NCI-H82 (cell line): Measurements from ENCODE around the gene PDE9A.

Experiments
- DNase-seq: peaks from one replicate; lab custom pipeline; 2025; lab: John Stamatoyannopoulos, UW

PDE9A gene

DNA sequence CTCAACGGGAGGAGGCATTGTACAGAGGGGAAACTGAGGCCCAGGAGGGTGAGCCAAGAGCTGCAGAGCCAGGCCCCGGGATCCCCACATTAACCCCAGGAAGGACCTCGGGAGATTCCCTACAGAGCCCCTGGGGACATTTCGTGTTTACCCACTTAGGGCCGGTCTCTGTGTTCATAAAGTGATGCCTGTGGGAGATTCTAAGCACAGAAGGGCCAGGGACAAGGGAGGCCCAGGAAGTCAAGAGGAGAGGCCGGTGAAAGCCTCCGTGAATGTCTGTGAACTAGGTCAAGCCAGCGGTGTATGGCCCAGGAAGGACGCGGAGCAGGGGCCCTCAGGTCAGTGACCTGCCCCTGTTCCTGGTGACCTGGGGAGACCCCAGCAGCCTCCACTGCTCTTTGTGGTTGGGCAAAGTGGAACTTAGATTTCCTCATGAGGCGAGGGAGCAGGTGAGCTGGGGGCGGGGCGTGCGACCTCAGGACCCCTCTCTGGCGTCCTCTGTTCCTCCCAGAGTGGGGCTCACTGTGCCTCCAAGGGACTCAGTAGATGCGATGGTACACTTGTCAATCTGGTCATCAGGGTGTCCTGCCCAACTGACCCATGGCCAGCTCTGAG lies 34.9 kb downstream of the PDE9A start:
- DNase-seq, result no peak

DNA sequence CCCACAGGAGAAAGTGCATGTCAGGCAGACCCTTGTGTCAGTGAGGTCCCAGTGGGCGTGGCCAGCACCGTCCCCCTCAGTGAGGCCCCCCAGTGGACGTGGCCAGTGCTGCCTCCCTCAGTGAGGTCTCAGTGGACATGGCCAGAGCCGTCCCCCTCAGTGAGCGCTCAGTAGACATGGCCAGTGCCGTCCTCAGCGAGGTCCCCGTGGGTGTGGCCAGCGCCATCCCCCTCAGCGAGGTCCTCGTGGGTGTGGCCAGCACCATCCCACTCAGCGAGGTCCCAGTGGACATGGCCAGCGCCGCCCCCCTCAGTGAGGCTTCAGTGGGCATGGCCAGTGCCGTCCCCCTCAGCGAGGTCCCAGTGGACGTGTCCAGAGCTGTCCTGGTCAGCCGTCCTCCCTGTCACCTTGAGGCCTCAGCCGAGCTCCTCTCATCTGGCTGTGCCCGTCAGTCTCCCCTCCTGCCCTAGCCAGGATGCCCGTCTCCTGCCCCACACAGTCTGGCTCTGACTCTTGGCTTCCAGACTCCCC lies 35.5 kb downstream of the PDE9A start:
- DNase-seq, result no peak

GRCh38 chr21:42690586-42690985 lies 37.2 kb downstream of the PDE9A start:
- no peak for DNase-seq

GRCh38 chr21:42691901-42692559 lies 38.6 kb downstream of the PDE9A start:
- no peak for DNase-seq

GRCh38 chr21:42692688-42693087 lies 39.3 kb downstream of the PDE9A start:
- DNase-seq, result no peak

DNA sequence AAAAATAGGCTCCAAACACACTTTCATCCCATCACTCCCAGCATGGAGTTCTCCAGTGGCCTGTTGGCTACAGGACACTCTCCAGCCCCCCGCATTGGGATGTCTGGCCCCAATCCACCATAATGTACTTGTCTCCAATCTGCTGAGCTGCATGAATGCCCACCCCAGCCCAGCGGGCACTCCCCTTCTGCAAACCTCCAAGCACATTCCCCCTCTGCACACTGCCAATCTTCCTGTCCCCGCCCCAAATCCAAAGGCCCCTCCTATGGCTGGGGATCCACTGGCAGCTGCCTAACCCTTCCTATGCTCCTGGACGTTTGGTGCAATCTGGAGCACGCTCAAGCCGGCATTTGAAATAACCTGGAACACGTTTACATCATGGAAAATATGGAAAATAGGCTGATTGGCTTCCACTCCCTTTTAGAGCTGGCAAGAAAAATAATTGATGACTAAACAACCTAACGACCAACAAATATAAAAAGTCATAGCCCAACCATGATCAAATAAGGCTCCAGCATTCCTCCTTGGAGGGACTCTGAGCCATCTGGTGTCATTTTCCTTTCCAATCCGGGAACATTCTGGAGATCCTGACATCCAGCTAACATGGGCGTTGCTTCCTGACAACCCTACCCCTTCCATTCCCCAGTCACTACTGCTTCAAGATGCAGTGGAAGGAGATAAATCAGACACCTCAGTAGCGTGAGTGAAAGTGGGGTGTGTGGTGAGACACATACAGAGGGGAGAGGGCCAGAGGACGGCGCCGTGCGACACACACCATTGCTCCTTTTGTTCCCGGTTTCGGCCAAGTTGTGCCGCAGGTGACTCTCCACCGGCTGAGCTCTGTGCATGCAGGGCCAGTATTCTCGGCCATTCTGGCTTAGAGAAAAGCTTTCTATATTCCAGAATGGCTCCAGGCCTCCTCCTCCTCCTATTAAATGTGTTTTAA lies 41.6 kb downstream of the PDE9A start:
- no peak for DNase-seq

GRCh38 chr21:42695697-42696380 lies 42.4 kb downstream of the PDE9A start:
- DNase-seq, result no peak

DNA sequence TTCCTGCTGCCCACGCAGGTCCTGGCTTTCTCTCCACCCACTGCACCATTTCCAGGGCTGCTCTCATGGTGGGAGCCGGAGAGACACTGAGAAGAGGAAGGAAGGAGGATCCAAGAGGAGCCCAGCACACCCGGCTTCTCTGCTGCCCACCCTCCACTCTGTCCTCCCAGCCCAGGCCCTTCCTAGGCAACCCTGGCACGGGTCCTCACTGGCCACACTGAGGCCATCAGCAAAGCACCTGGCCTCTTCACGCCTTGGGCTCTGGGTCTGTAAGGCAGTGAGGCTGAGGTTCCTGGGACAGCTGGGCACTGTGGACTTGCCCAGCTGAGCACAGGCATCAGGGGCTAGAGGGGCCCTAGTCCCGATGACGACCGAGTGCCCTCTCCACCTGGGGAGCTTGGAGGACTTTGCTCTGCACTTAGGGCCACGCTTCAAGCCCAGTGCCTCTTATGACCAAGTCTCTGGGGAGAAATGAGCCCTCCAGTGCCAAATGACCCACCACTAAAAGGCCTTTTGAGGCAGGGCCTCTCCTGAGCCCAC lies 43.1 kb downstream of the PDE9A start:
- no peak for DNase-seq

GRCh38 chr21:42698733-42699132 lies 45.3 kb downstream of the PDE9A start:
- no peak for DNase-seq

DNA sequence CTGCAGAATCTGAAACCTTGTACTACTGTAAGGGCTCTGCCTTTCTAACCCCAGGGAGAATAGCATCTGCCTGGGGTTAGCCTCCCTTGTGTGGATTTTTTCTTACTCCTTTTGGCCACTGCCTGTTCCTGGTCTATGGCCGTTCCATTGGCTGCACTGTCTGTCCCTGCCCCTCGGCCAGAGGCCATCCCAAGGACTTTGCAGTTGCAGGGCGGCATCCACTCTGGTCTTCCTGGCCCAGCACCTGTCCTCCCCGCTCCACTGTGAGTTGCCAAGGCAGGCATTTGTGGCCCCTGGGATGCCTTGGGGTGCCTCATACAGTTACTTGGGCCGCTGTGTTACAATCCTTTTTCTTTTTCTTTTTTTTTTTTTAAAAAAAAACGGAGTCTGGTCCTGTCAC lies 45.8 kb downstream of the PDE9A start:
- DNase-seq, result no peak

DNA sequence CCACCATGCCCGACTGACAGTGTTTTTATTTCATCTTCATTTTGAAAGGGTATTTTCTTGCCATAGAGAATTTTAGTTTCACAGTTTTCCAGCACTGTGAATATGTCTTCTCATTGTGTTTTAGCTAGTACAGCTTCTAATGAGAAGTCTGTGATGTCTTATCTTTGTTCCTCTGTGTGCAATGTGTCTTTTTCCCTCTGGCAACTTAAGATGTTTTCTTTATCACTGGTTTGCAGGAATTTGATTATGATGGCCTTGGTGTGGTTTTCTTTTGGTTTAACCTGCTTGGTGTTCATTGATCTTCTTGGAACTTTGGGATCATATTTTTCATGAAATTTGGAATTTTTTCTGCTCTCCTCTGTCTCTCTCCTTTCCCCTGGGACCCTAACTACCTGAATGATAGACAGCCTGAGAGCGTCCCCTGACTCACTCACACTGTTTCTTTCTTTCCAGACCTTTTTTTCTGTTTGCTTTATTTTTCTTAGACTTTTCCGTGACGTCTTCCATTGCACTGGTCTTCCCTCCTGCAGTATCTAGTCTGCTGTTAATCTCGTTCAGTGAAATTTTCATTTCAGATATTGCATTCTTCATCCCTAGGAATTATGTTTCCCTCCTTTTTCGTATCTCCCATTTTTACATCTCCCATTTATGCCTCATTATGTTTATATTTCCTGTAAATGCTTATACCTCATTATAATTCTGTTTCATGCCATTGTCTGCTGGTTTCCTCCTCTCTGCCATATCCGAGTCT lies 48.5 kb downstream of the PDE9A start:
- DNase-seq, result no peak

- no peak for DNase-seq
These were observed 49.3 kb downstream of the PDE9A start for GRCh38 chr21:42702720-42703119.

DNA sequence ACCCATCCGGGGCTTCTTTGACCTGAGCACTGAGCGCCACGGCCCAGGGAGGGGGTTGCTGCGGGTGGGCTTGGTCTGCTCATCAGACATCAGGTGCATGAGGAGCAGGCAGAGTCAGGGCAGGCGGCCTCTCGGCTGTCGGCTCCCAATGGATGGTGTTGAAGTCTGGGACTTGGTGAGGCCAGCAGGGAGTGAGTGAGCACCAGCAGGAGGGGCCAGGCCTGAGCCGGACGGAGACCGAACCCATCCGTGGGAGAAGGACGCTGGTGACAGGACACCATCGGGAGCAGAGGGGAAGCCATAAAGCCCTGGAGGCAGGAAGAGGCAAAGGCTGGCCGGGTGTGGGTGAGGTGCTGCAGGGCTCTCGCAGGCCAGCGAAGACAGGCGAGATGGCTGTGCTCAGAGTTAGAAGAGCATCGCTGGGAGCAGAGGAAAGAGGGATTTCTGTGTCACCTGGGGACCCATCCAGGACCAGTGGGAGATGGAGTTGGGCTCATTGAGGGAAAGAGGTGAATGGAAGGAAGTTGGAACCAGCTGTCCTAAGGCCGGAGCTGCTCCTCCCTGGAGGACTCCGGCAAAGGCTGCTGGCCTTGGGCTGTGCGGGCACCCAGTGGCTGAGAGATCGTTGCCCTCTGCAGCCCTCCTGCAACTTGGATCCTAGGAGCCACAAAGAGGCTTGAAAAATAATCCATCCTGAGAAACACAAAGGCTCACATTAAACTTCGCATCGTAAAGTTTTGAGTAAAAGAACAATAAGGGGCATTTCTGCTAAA lies 49.9 kb downstream of the PDE9A start:
- DNase-seq, result no peak

- no peak for DNase-seq
These were observed 50.5 kb downstream of the PDE9A start for GRCh38 chr21:42703965-42704364.

GRCh38 chr21:42704861-42705260 lies 51.4 kb downstream of the PDE9A start:
- DNase-seq, result no peak

- DNase-seq, result no peak
These were observed 51.9 kb downstream of the PDE9A start for GRCh38 chr21:42705346-42705745.

DNA sequence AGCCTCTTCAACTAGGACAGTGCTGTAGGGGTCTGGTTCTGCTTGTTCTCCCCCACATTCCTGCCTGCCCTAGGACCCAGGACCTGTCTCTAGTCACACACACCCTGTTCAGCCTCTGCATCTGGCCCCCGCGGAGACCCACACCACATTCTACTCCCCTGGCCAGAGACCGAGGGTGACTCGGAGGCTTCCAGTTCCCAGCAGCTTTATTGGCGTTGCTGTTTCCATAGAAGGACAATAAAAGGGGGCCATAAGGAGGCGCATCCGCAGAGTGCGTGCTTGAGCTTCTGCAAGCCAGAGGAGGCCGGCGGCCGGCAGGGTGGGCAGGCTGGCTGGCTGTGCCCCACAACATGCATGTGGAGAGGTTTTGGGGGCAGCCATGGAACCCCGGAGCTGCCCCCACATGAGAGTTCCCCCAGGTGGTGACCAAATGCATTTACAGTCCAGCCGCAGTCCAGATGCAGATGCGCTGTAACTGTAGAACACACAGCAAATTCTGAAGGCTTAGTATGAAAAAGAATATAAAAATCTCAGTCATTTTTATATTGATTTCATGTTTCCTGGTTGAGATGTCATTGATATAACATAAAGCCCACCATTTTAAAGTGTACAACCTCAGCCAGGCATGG lies 52.4 kb downstream of the PDE9A start:
- DNase-seq, result no peak

DNA sequence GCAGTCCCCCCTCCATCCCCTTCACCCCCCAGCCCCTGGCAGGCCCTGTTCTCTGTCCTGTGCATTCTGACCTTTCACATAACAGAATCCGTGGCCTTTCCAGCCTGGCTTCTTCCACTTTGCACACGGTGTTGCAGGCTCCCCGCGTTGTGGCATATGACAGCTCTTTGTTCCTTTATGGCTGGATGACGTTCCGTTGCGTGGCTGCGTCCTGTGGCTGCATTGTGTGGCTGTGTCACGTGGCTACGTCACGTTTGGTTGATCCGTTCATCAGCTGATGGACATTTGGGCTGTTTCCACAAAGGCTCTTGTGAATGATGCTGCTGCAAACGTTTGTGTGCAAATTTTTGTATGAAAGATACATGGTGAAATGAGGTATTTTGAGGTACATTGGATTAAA lies 53.3 kb downstream of the PDE9A start:
- DNase-seq, result no peak

DNA sequence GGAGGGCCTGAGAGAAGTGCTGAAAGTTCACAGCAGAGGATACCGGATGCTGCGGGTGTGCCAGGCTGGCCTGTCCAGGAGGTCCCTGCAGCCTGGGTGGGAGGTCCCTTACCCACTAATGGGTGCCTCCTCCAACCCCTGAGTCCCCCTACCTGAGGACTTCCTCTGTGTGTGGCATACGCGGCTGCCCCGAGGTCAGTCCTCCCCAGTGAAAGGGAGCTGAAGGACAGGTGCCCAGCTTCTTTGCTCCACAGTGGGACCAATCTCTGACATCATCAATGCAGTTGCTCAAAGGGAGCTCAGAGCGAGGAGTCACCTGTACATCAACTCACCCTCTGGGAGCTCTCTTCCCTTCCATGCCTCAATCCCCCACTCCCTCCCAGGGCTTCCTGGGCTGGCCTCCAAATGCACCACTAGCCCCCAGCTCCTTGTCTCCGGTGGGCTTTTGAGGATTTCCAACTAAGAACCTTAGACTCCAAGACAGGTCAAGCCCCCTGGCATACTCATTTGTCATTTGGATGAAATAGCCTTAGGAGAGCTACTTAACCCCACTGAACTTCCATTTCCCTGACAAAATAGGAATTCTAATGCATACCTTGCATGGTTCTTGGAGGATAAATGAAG lies 53.9 kb downstream of the PDE9A start:
- no peak for DNase-seq
